HFFc6 (cell line): ENCODE data around the gene SDSL. TPM values are rescaled to one million over a fixed set of nuclear protein-coding genes. Genes with fewer than 3 reads are reported as not detected.
A peak's percentile ranks its signal among the peaks of the same experiment; 100 is the strongest.

Experiments
- DNase-seq: peaks from one replicate; pipeline ENCODE4 v3.0.0-alpha.2; 2018
- H3K27ac Mint-ChIP-seq: 2 replicates; pipeline ENCODE4 v1.8.0; 2020; ENCODE audit warnings: mild to moderate bottlenecking, mixed read lengths
- H3K27me3 Mint-ChIP-seq: 2 replicates; pipeline ENCODE4 v1.8.0; 2021; ENCODE audit warnings: mild to moderate bottlenecking, moderate library complexity, mixed read lengths; ENCODE audit not compliant: insufficient read depth
- H3K36me3 Mint-ChIP-seq: 2 replicates; pipeline ENCODE4 v1.8.0; 2021; ENCODE audit warnings: low read depth, mixed read lengths
- H3K4me1 Mint-ChIP-seq: 2 replicates; pipeline ENCODE4 v1.8.0; 2020; ENCODE audit warnings: low read depth, mixed read lengths
- H3K4me3 Mint-ChIP-seq: 2 replicates; pipeline ENCODE4 v1.8.0; 2020; ENCODE audit warnings: mild to moderate bottlenecking, moderate library complexity, mixed read lengths
- H3K9me3 Mint-ChIP-seq: 2 replicates; pipeline ENCODE4 v1.8.0; 2020; ENCODE audit warnings: mild to moderate bottlenecking, mixed read lengths
- CTCF ChIP-seq: fragments of 200-600 bp; sonication (generic); IDR thresholded peaks from 2 replicates; pipeline ENCODE4 v1.5.0; 2021; ENCODE audit warnings: antibody characterized with exemption, mild to moderate bottlenecking
- total RNA-seq, 6 experiments: library from RNA; stranded (reverse); fragmentation: NEBNext Ultra II Directional; extraction: Animal tissue kit (Norgen Biotek cat#: 25700); gene quantifications; 2 replicates in 1 of 6; 3 replicates in 5 of 6; pipeline ENCODE4 v1.2.3, GENCODE V29; 2021

Gene SDSL
- total RNA-seq, 6 experiments from 2014 or later, result 8.5 to 11.6 (median 10.4) TPM

- Mint-ChIP-seq H3K36me3 (no peaks in the 10 kb centered on the region), H3K27me3 (peaks cover 23% of the 10 kb centered on the region), H3K9me3 (no peaks in the 10 kb centered on the region), H3K4me3 (no peak overlapping the region), H3K4me1 (peaks cover 5% of the 10 kb centered on the region; the same call in 1 of the 2 replicates), H3K27ac (no peak overlapping the region)
- no peak for DNase-seq
- TF ChIP-seq CTCF, result no peak; the same call in 1 of the 2 replicates
Measured at GRCh38 chr12:113416091-113416754, 6.0 kb upstream of the SDSL start.

GRCh38 chr12:113418213-113418879 is 3.8 kb upstream of the SDSL start:
- no peak overlapping the region for H3K4me3 Mint-ChIP-seq
- no peaks in the 10 kb centered on the region for H3K9me3 Mint-ChIP-seq
- no peak for TF ChIP-seq CTCF
- peaks cover 4% of the 10 kb centered on the region; the same call in 1 of the 2 replicates for H3K36me3 Mint-ChIP-seq
- H3K4me1 Mint-ChIP-seq, result peaks cover 23% of the 10 kb centered on the region
- no peak for DNase-seq
- H3K27ac Mint-ChIP-seq, result no peak overlapping the region
- peaks cover 21% of the 10 kb centered on the region for H3K27me3 Mint-ChIP-seq

GRCh38 chr12:113420996-113421595 is 1.1 kb upstream of the SDSL start:
- Mint-ChIP-seq H3K36me3 (peaks cover 4% of the 10 kb centered on the region; the same call in 1 of the 2 replicates), H3K4me1 (peaks cover 22% of the 10 kb centered on the region), H3K27ac (no peak overlapping the region), H3K4me3 (no peak overlapping the region), H3K27me3 (peaks cover 12% of the 10 kb centered on the region), H3K9me3 (no peaks in the 10 kb centered on the region)
- DNase-seq, result no peak
- no peak for TF ChIP-seq CTCF

- Mint-ChIP-seq H3K9me3 (no peaks in the 10 kb centered on the region), H3K4me1 (peaks cover 20% of the 10 kb centered on the region), H3K27me3 (peaks cover 8% of the 10 kb centered on the region), H3K4me3 (peak overlapping the region; percentile 99), H3K27ac (peak overlapping the region; percentile 98; the same call in 1 of the 2 replicates), H3K36me3 (peaks cover 4% of the 10 kb centered on the region; the same call in 1 of the 2 replicates)
- TF ChIP-seq CTCF, result no peak
- DNase-seq, result no peak
Measured at GRCh38 chr12:113422886-113423669, 898 bp downstream of the SDSL start.

- Mint-ChIP-seq H3K36me3 (peaks cover 4% of the 10 kb centered on the region; the same call in 1 of the 2 replicates), H3K27ac (no peak overlapping the region), H3K27me3 (peaks cover 3% of the 10 kb centered on the region), H3K4me1 (peaks cover 20% of the 10 kb centered on the region), H3K9me3 (no peaks in the 10 kb centered on the region), H3K4me3 (no peak overlapping the region; the same call in 1 of the 2 replicates)
- TF ChIP-seq CTCF, result no peak
- DNase-seq, result no peak
Measured at GRCh38 chr12:113424456-113424855, 2.3 kb downstream of the SDSL start.
